Measurements from ENCODE around the gene LMCD1. TPM values are rescaled to one million over a fixed set of nuclear protein-coding genes. Genes with fewer than 3 reads are reported as not detected.

LMCD1 gene
- total RNA-seq, 2 donors from 2014 or later: 2.2 to 2.9 TPM

GRCh38 chr3:8519774-8520448 is 18.3 kb downstream of the LMCD1 start:
- H3K27me3 Mint-ChIP-seq (ENCODE audit: low read depth): peaks cover 26% of the 10 kb centered on the region
- ATAC-seq (replicated peaks in 1 of 2) (no peak), DNase-seq (no peak)
- H3K9me3 Mint-ChIP-seq: peaks cover 3 to 4% of the 10 kb centered on the region in 2 donors
- H3K4me3 Mint-ChIP-seq: no peak overlapping the region
- H3K4me1 Mint-ChIP-seq (ENCODE audit: low read depth): no peaks in the 10 kb centered on the region
- no peak overlapping the region for H3K27ac Mint-ChIP-seq
- peaks cover 3% of the 10 kb centered on the region in 2 donors for H3K36me3 Mint-ChIP-seq (ENCODE audit: insufficient read depth in 2 of 2)

GRCh38 chr3:8520816-8521403 is 19.3 kb downstream of the LMCD1 start:
- ATAC-seq (replicated peaks in 1 of 2): no peak
- Mint-ChIP-seq H3K4me3 (no peak overlapping the region), H3K36me3 (ENCODE audit: insufficient read depth in 2 of 2) (peaks cover 3% of the 10 kb centered on the region in 2 donors), H3K27me3 (ENCODE audit: low read depth) (peaks cover 26% of the 10 kb centered on the region), H3K4me1 (ENCODE audit: low read depth) (no peaks in the 10 kb centered on the region), H3K27ac (no peak overlapping the region), H3K9me3 (peaks cover 3 to 4% of the 10 kb centered on the region in 2 donors)
- no peak for DNase-seq

DNA sequence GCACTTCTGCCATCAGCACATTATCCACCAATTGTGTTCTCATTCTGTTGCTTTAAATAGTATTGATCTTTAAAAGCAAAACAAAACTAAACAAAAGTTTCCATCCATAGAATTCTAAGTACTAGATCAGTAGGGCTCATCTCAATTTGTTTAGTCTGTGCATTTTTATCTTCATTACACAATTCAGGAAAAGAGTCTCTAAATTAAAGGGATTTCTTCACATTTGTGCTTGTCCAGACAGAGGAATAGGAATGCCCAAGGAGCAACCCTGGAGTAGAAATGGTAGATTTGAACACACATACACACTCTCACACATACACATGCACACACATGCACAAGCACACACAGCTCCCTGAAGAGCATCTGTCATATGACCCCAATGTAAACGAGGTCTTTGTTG is 21.4 kb downstream of the LMCD1 start:
- H3K27me3 Mint-ChIP-seq (ENCODE audit: low read depth): peaks cover 26% of the 10 kb centered on the region
- no peaks in the 10 kb centered on the region for H3K4me1 Mint-ChIP-seq (ENCODE audit: low read depth)
- no peak overlapping the region for H3K4me3 Mint-ChIP-seq
- ATAC-seq (replicated peaks in 1 of 2) (no peak), DNase-seq (no peak)
- peaks cover 3% of the 10 kb centered on the region in 2 donors for H3K36me3 Mint-ChIP-seq (ENCODE audit: insufficient read depth in 2 of 2)
- H3K9me3 Mint-ChIP-seq: peaks cover 3 to 4% of the 10 kb centered on the region in 2 donors
- H3K27ac Mint-ChIP-seq: no peak overlapping the region

DNA sequence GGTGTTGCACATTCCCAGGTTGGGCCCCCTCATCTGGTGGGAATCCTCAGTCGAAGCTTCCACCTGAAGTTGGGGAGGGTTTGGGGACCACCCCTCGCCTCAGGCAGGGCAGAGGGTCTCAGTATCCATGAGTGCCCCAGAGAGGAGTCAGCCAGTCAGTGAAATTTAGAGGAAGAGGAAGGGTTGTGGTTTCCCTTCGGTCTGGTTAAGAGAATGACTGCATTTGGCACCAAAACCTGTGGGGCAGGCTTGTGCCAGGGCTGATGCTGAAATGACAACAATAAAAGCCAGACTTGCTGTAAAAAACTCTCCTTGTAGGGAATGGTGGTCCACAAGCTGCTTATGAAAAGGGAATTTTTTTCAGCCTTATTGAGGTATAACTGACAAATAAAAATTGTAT is 22.6 kb downstream of the LMCD1 start:
- no peak for DNase-seq
- peaks cover 3% of the 10 kb centered on the region in 2 donors for H3K36me3 Mint-ChIP-seq (ENCODE audit: insufficient read depth in 2 of 2)
- peaks cover 3 to 4% of the 10 kb centered on the region in 2 donors for H3K9me3 Mint-ChIP-seq
- H3K4me1 Mint-ChIP-seq (ENCODE audit: low read depth): no peaks in the 10 kb centered on the region
- no peak overlapping the region for H3K27ac Mint-ChIP-seq
- no peak overlapping the region for H3K4me3 Mint-ChIP-seq
- ATAC-seq (replicated peaks in 1 of 2): no peak
- H3K27me3 Mint-ChIP-seq (ENCODE audit: low read depth): peaks cover 18% of the 10 kb centered on the region

GRCh38 chr3:8524656-8525399 is 23.2 kb downstream of the LMCD1 start:
- Mint-ChIP-seq H3K36me3 (ENCODE audit: insufficient read depth in 2 of 2) (peaks cover 3% of the 10 kb centered on the region in 2 donors), H3K4me1 (ENCODE audit: low read depth) (no peaks in the 10 kb centered on the region), H3K27me3 (ENCODE audit: low read depth) (peaks cover 18% of the 10 kb centered on the region), H3K9me3 (peaks cover 3 to 4% of the 10 kb centered on the region in 2 donors), H3K4me3 (no peak overlapping the region), H3K27ac (no peak overlapping the region)
- DNase-seq (no peak), ATAC-seq (replicated peaks in 1 of 2) (peak; percentile 32 to 35)

- no peak overlapping the region for H3K4me3 Mint-ChIP-seq
- H3K27me3 Mint-ChIP-seq (ENCODE audit: low read depth): peaks cover 18% of the 10 kb centered on the region
- H3K27ac Mint-ChIP-seq: no peak overlapping the region
- no peaks in the 10 kb centered on the region for H3K4me1 Mint-ChIP-seq (ENCODE audit: low read depth)
- H3K9me3 Mint-ChIP-seq: peaks cover 3 to 4% of the 10 kb centered on the region in 2 donors
- peaks cover 3% of the 10 kb centered on the region in 2 donors for H3K36me3 Mint-ChIP-seq (ENCODE audit: insufficient read depth in 2 of 2)
- no peak for DNase-seq
- ATAC-seq (replicated peaks in 1 of 2): no peak
Observed at GRCh38 chr3:8525893-8526292, 24.3 kb downstream of the LMCD1 start.

- no peaks in the 10 kb centered on the region for H3K27me3 Mint-ChIP-seq (ENCODE audit: low read depth)
- H3K4me3 Mint-ChIP-seq: no peak overlapping the region
- no peaks in the 10 kb centered on the region for H3K9me3 Mint-ChIP-seq
- no peaks in the 10 kb centered on the region for H3K4me1 Mint-ChIP-seq (ENCODE audit: low read depth)
- DNase-seq (no peak), ATAC-seq (replicated peaks in 1 of 2) (no peak)
- H3K36me3 Mint-ChIP-seq (ENCODE audit: insufficient read depth in 2 of 2): no peaks in the 10 kb centered on the region
- H3K27ac Mint-ChIP-seq: no peak overlapping the region
Observed at GRCh38 chr3:8529181-8529637, 27.6 kb downstream of the LMCD1 start.

GRCh38 chr3:8529738-8530525 is 28.3 kb downstream of the LMCD1 start:
- Mint-ChIP-seq H3K27me3 (ENCODE audit: low read depth) (no peaks in the 10 kb centered on the region), H3K9me3 (no peaks in the 10 kb centered on the region), H3K36me3 (ENCODE audit: insufficient read depth in 2 of 2) (no peaks in the 10 kb centered on the region), H3K4me3 (no peak overlapping the region), H3K27ac (no peak overlapping the region), H3K4me1 (ENCODE audit: low read depth) (no peaks in the 10 kb centered on the region)
- ATAC-seq (replicated peaks in 1 of 2) (no peak), DNase-seq (no peak)

DNA sequence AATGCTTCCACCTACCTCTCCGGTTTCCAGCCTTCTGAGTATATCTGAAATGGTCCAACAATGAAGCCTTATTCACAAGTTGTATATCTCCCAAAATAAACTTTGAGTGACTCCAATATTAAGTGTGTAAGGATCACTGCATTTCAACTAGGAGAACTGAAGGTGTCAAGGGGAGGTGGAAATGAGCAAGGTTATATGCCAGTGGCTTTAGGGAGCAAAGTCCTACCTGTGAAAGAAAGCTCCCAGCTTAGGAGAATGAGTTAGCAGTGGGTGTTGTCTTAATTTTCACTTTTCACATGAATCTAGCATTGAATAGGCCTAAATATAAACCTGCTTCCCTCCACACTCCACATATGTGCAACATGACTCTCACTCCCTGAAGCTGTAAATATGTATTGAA is 29.0 kb downstream of the LMCD1 start:
- ATAC-seq (replicated peaks in 1 of 2): no peak
- no peak overlapping the region for H3K4me3 Mint-ChIP-seq
- H3K27ac Mint-ChIP-seq: no peak overlapping the region
- H3K27me3 Mint-ChIP-seq (ENCODE audit: low read depth): no peaks in the 10 kb centered on the region
- DNase-seq: no peak
- no peaks in the 10 kb centered on the region for H3K4me1 Mint-ChIP-seq (ENCODE audit: low read depth)
- no peaks in the 10 kb centered on the region for H3K9me3 Mint-ChIP-seq
- H3K36me3 Mint-ChIP-seq (ENCODE audit: insufficient read depth in 2 of 2): no peaks in the 10 kb centered on the region

DNA sequence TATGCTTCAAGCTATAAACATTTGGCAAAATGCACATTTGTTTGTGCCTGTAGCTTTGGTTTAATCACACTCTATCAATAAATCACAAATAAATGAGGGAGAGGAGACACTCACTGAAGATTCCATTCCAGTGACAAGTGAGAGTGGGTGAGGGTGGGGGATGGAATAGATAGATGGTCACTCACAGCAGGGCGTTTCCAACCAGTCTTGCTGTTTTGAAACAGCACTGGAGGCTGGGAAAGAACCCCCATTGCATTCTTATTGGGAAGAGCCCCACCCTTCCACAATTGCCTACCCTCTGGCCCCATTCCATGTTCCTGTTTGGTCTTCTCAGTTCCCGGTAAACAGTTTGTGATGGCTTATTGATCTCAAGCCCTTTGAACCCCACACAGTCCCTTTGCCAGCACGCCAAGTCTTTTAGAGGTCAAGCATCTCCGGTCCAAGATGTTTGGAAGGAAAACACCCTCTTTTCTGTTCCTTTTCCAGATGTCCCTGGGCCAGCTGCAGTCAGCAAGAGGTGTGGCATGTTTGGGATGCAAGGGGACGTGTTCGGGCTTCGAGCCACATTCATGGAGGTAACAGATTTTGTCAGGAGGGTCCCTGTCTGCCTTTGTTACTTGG is 30.7 kb downstream of the LMCD1 start:
- Mint-ChIP-seq H3K27ac (no peak overlapping the region), H3K27me3 (ENCODE audit: low read depth) (no peaks in the 10 kb centered on the region), H3K9me3 (no peaks in the 10 kb centered on the region), H3K4me3 (no peak overlapping the region), H3K36me3 (ENCODE audit: insufficient read depth in 2 of 2) (no peaks in the 10 kb centered on the region), H3K4me1 (ENCODE audit: low read depth) (no peaks in the 10 kb centered on the region)
- DNase-seq (no peak), ATAC-seq (replicated peaks in 1 of 2) (no peak)

DNA sequence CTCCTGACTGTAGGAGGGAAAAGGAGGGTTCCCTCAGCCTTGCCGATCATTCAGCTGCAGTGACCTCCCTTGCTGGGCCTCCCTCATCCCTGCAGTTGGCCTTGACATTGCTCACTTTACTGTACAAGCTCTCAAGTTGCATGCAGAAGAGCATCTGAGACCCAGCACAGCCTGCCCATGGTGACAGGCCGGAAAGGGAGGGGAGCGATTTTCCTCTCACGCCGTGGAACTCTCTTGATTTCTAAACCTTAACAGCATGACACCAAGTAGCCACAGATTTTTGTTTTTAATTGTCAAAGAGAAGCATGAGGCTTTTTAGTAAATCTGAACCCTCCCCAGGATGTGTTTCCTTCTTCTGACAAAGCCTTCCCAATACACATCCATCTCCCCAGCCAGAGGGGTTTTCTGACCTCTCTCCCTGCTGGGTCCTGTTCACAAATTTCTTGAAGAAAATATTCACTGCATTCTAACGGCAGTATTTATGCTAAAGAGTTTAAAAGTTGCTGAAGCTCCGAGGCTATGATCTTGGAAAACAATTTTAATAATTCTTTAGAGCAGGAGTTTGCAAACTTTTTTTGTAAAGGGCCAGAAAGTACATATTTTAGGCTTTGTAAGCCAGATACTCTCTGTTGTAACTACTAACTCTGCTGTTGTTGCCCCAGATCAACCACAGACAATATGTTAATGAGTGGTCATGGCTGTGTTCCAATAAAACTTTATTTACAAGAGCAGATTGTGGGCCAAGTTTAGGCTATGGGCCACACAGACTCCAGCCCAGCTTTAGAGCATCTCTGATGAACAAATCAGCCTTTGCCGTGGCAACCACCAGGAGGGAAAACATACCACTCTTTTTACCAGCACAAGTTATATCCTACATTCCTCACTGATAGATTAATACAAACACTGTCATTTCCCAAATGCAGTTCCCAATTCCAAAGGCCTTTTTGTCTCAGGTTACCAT is 34.8 kb downstream of the LMCD1 start:
- H3K9me3 Mint-ChIP-seq: no peaks in the 10 kb centered on the region
- ATAC-seq (replicated peaks in 1 of 2): no peak
- no peak for DNase-seq
- no peaks in the 10 kb centered on the region for H3K36me3 Mint-ChIP-seq (ENCODE audit: insufficient read depth in 2 of 2)
- no peaks in the 10 kb centered on the region for H3K4me1 Mint-ChIP-seq (ENCODE audit: low read depth)
- H3K27me3 Mint-ChIP-seq (ENCODE audit: low read depth): no peaks in the 10 kb centered on the region
- no peak overlapping the region for H3K4me3 Mint-ChIP-seq
- H3K27ac Mint-ChIP-seq: no peak overlapping the region

DNA sequence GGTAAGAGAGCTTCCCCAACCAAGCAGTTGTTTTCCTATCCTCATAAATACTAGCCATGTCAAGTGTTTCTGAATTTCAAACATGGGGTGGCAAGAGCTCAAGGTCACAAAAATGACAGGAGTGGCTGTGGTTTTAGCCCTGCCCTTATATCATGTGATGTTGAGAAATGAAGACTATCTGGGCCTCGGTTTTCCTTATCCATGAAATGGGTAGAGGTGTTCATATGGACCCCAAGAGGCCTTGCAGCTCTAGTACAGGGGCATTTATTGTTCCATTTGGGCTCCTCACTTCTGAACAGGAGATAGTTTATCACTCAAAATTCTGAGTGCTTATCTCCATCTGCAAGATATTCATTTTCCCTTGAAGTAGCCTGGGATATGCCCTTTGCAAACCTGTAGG is 35.8 kb downstream of the LMCD1 start:
- no peaks in the 10 kb centered on the region for H3K9me3 Mint-ChIP-seq
- DNase-seq (no peak), ATAC-seq (replicated peaks in 1 of 2) (no peak)
- no peaks in the 10 kb centered on the region for H3K36me3 Mint-ChIP-seq (ENCODE audit: insufficient read depth in 2 of 2)
- no peak overlapping the region for H3K4me3 Mint-ChIP-seq
- H3K27me3 Mint-ChIP-seq (ENCODE audit: low read depth): no peaks in the 10 kb centered on the region
- no peak overlapping the region for H3K27ac Mint-ChIP-seq
- no peaks in the 10 kb centered on the region for H3K4me1 Mint-ChIP-seq (ENCODE audit: low read depth)

Measured in activated T-cell treated with anti-CD3 and anti-CD28 coated beads, Interleukin-2, amount 50 U/mL, for 72 hours (primary cell).